Loucy (cell line): ENCODE data around the gene PRICKLE2.

Source experiments
- EZH2phosphoT487 ChIP-seq: fragments of 200-600 bp; IDR thresholded peaks from 2 replicates; pipeline ENCODE4 v1.6.1; 2018; ENCODE audit warnings: antibody characterized with exemption, mild to moderate bottlenecking, moderate library complexity, borderline replicate concordance
- TF ChIP-seq, protein P1 (sequence below): fragments of 200-600 bp; sonication (generic); conservative IDR thresholded peaks from 2 replicates; pipeline ENCODE4 v1.5.1; 2014; ENCODE audit warnings: mild to moderate bottlenecking, antibody characterized with exemption, low read length

DNA sequence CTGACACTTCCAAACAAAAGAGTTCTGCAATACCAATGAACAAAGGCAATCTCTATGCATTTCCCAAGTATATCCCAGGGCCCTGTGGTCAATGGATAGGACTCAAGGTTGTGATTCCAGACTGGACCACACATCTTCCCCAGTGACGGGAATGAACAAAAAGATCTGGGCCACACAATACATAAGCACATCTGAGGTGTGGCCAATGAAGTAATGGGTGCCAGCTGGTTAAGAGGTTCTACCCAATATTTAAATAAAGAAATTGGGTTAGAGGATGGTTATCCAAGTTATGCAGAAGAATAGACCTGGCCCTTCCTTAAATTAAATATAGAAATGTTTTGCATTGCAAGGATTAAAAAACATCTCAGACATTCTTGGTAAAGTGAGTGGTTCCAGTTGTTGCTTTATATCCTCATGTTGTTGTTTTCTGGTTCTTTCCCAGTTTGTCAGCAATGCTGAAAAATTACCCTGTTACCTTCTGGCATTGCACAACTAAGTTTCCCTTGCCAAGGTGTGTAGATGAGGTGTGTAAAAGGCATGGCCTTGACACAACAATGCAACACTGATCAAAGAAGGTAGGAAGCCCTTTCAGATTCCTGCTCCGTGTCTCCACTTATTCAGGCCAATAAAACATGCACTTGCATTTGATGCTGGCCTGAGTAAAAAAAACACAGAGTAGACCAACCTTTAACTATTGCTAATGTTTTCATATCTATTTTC, 86.5 kb downstream of the PRICKLE2 start:
- TF ChIP-seq, protein P1, sequence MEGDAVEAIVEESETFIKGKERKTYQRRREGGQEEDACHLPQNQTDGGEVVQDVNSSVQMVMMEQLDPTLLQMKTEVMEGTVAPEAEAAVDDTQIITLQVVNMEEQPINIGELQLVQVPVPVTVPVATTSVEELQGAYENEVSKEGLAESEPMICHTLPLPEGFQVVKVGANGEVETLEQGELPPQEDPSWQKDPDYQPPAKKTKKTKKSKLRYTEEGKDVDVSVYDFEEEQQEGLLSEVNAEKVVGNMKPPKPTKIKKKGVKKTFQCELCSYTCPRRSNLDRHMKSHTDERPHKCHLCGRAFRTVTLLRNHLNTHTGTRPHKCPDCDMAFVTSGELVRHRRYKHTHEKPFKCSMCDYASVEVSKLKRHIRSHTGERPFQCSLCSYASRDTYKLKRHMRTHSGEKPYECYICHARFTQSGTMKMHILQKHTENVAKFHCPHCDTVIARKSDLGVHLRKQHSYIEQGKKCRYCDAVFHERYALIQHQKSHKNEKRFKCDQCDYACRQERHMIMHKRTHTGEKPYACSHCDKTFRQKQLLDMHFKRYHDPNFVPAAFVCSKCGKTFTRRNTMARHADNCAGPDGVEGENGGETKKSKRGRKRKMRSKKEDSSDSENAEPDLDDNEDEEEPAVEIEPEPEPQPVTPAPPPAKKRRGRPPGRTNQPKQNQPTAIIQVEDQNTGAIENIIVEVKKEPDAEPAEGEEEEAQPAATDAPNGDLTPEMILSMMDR, result no peak
- no peak for TF ChIP-seq EZH2phosphoT487
